Endothelial cell of umbilical vein (primary cell): Measurements from ENCODE around the gene CAMTA1. TPM values are rescaled to one million over a fixed set of nuclear protein-coding genes. Genes with fewer than 3 reads are reported as not detected.

ENCODE experiments used
- BruUV-seq: library from RNA; stranded (reverse); fragments of 400-500 nt; replicated peaks from 2 replicates; lab custom pipeline; 2021; lab: Mats Ljungman, UMichigan
- CTCF ChIA-PET: fragments of 300-600, 350-600 bp; sonication (Branson Sonifier 250); formaldehyde crosslinking; loops from one replicate; lab custom pipeline; 2021; ENCODE audit warnings: antibody characterized with exemption, inconsistent platforms; lab: Charles Lee
- POLR2A ChIA-PET: fragments of 300-600, 350-600 bp; sonication (Branson Sonifier 250); formaldehyde crosslinking; loops from one replicate; lab custom pipeline; 2021; ENCODE audit warnings: antibody characterized with exemption, inconsistent platforms; lab: Charles Lee
- DNase-seq: peaks from one replicate; pipeline ENCODE4 v3.0.0-alpha.2; 2011; ENCODE audit warnings: low read depth, low spot score
- FAIRE-seq: peaks from 2 replicates; lab custom pipeline; 2011; peaks lifted over from hg19 to GRCh38; lab: Jason Lieb, UNC
- H2AFZ ChIP-seq: 2 replicates; pipeline ENCODE4 v1.6.0; 2012; ENCODE audit warnings: low read depth, low read length, control low read depth, inconsistent platforms
- H3K27ac ChIP-seq: 2 replicates; pipeline ENCODE4 v1.5.1; 2011; ENCODE audit warnings: low read depth, mild to moderate bottlenecking, control low read depth, low read length, moderate library complexity; ENCODE audit not compliant: insufficient read depth
- H3K27me3 ChIP-seq, 2 experiments: 2 replicates each; pipeline versions ENCODE4 v1.6.0 to v1.6.1; 2011; ENCODE audit warnings: low read length in 2 of 2, mixed read lengths in 1 of 2; ENCODE audit not compliant: control insufficient read depth in 2 of 2, insufficient read depth in 2 of 2
- H3K36me3 ChIP-seq, 2 experiments: 2 replicates in 1 of 2; 3 replicates in 1 of 2; pipeline ENCODE4 v1.5.1; 2011; ENCODE audit warnings: low read length in 2 of 2, mild to moderate bottlenecking in 1 of 2, moderate library complexity in 1 of 2; ENCODE audit not compliant: control insufficient read depth in 2 of 2, insufficient read depth in 2 of 2; ENCODE audit errors: extremely low read depth in 1 of 2
- H3K4me1 ChIP-seq: 3 replicates; pipeline ENCODE4 v1.5.1; 2011; ENCODE audit warnings: mild to moderate bottlenecking, low read length; ENCODE audit not compliant: control insufficient read depth, insufficient read depth; ENCODE audit errors: extremely low read depth
- H3K4me2 ChIP-seq: 2 replicates; pipeline ENCODE4 v1.6.1; 2011; ENCODE audit warnings: low read length, control low read depth, mixed read lengths; ENCODE audit not compliant: insufficient read depth
- H3K4me3 ChIP-seq, 3 experiments: fragments of 200-600 bp in 1 of 3; sonication (generic), shearing (Covaris generic) in 1 of 3; replicated peaks in 1 of 3; 2 replicates each; pipeline ENCODE4 v1.5.1; 2011 to 2016; ENCODE audit warnings: control low read depth in 3 of 3, low read length in 3 of 3, mild to moderate bottlenecking in 2 of 3, inconsistent platforms in 1 of 3, low read depth in 1 of 3, moderate library complexity in 1 of 3; ENCODE audit not compliant: insufficient read depth in 1 of 3
- H3K79me2 ChIP-seq: 2 replicates; pipeline ENCODE4 v1.6.0; 2012; ENCODE audit warnings: low read length, inconsistent platforms; ENCODE audit not compliant: control insufficient read depth, insufficient read depth
- H3K9ac ChIP-seq: replicated peaks from 2 replicates; pipeline ENCODE3; 2011; ENCODE audit warnings: low read length, control low read depth; ENCODE audit not compliant: insufficient read depth; ENCODE audit errors: extremely low read depth
- H3K9me1 ChIP-seq: replicated peaks from 3 replicates; pipeline ENCODE4 v1.6.0; 2011; ENCODE audit warnings: mild to moderate bottlenecking, low read length; ENCODE audit not compliant: control insufficient read depth, insufficient read depth; ENCODE audit errors: extremely low read depth
- H3K9me3 ChIP-seq: replicated peaks from 2 replicates; pipeline ENCODE4 v1.5.1; 2012; ENCODE audit warnings: low read length, inconsistent platforms; ENCODE audit not compliant: control insufficient read depth, insufficient read depth
- H4K20me1 ChIP-seq: replicated peaks from 2 replicates; pipeline ENCODE3; 2011; ENCODE audit warnings: mild to moderate bottlenecking, low read length; ENCODE audit not compliant: control insufficient read depth, insufficient read depth; ENCODE audit errors: extremely low read depth
- EZH2 ChIP-seq: IDR thresholded peaks from 2 replicates; pipeline ENCODE4 v1.6.1; 2012; ENCODE audit warnings: borderline replicate concordance, low read depth, mild to moderate bottlenecking, moderate library complexity, low read length, inconsistent platforms; ENCODE audit not compliant: severe bottlenecking
- FOS ChIP-seq: IDR thresholded peaks from 2 replicates; pipeline ENCODE4 v1.6.1; 2011; ENCODE audit warnings: mild to moderate bottlenecking, low read length, moderate library complexity, borderline replicate concordance; ENCODE audit not compliant: insufficient read depth
- GATA2 ChIP-seq: IDR thresholded peaks from 2 replicates; pipeline ENCODE4 v1.7.0; 2011; ENCODE audit warnings: low read depth, mild to moderate bottlenecking, moderate library complexity, mixed read lengths, low read length; ENCODE audit not compliant: insufficient read length, insufficient read depth
- JUN ChIP-seq: IDR thresholded peaks from 2 replicates; pipeline ENCODE4 v1.6.1; 2011; ENCODE audit warnings: borderline replicate concordance, low read depth; ENCODE audit not compliant: insufficient read length, insufficient read depth
- MYC ChIP-seq: IDR thresholded peaks from one replicate; pipeline ENCODE4 v1.6.1; 2011; ENCODE audit warnings: mild to moderate bottlenecking, low read depth, low read length
- POLR2A ChIP-seq: IDR thresholded peaks from 2 replicates; pipeline ENCODE4 v1.6.1; 2012; ENCODE audit warnings: low read depth, mild to moderate bottlenecking, control low read depth, low read length
- POLR2AphosphoS5 ChIP-seq: IDR thresholded peaks from 2 replicates; pipeline ENCODE4 v1.6.1; 2012; ENCODE audit warnings: low read depth, mild to moderate bottlenecking, control low read depth, low read length, moderate library complexity; ENCODE audit not compliant: insufficient read depth
- dilution Hi-C: fragments of 300-500 bp; cut with MboI; formaldehyde crosslinking; loops from one replicate; pipeline ENCODE4 v1.15.0; 2019; ENCODE audit warnings: low sequenced_read_pairs; ENCODE audit not compliant: extremely low pct_ligation_motif_present
- intact Hi-C: fragments of 100-400 bp; cut with micrococcal nuclease; formaldehyde crosslinking; loops from one replicate; pipeline ENCODE4 v1.10.0; 2022
- polyA plus RNA-seq, 4 experiments: library from polyadenylated mRNA; depleted of rRNA in 3 of 4; stranded (reverse) in 3 of 4; unstranded in 1 of 4; fragments of >200 nt; gene quantifications; 2 replicates each; pipeline versions ENCODE4 v1.2.1 to v1.2.3, GENCODE V29; 2011 to 2012; ENCODE audit warnings: missing spikeins in 1 of 4
- total RNA-seq: library from RNA; stranded (reverse); gene quantifications from 2 replicates; pipeline ENCODE4 v1.2.3, GENCODE V29; 2021
- TF ChIP-seq, protein P1 (sequence below): IDR thresholded peaks from 2 replicates; pipeline ENCODE4 v1.6.1; 2011; ENCODE audit not compliant: insufficient read depth, insufficient read length
- TF ChIP-seq, protein P2 (sequence below), 2 donors: IDR thresholded peaks; 1 replicate in 1 of 2; 2 replicates in 1 of 2; pipeline ENCODE4 v1.5.1; 2011; ENCODE audit warnings: low read length in 2 of 2, mild to moderate bottlenecking in 2 of 2, moderate library complexity in 2 of 2, control low read depth in 1 of 2, inconsistent platforms in 1 of 2, low read depth in 1 of 2; ENCODE audit not compliant: insufficient read depth in 1 of 2; ENCODE audit errors: extremely low read depth in 1 of 2

The CAMTA1 gene
- total and polyA plus RNA-seq, 2 donors (not counting 3 experiments of a cell fraction or from before 2014, with no cell fraction given) = 50.8 to 92.7 TPM

DNA sequence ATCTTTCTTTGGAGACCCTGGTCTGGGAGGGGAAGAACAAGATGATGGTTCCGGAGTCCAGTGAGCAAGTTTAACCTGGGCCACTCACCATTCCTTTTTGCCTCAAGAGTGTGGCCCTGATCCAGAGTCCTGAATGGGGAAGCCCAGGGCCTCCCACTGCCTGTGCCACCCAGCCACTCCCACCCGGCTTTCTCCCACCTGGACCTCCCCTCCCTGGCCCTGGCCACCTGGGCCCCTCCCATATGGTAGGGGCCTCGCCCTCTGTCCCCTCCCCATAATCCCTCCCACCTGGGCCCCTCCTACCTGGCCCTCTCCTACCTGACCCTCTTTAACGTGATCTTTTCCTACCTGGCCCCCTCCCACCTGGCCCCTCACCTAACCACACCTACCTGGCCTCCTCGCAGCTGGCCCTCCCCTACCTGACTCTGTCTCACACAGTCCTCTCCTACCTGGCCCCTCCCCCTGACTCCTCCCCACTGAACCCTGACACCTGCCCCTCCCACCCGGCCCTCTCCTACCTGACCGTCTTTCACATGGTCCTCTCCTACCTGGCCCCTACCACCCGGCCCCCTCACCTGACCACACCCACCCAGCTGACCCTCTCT, 765.1 kb downstream of the CAMTA1 start:
- ChIA-PET CTCF (interaction anchor here (0.6 to 1.8 kb wide), 3 partner anchors 10 to 91 kb away, joined by 3 to 5 read pairs (median 4); no protein-coding TSS in a partner anchor), POLR2A (no interaction called here)
- intact Hi-C loops (loop anchor here (5.0 kb wide), 2 partner anchors 97 to 148 kb away; no protein-coding TSS in a partner anchor), dilution Hi-C loops (no loop called here)
- Histone ChIP-seq H3K9me1 (no peaks in the 10 kb centered on the region), H3K9me3 (no peaks in the 10 kb centered on the region), H3K36me3 (no peaks in the 10 kb centered on the region), H3K27ac (peak overlapping the region; percentile 94), H3K4me2 (no peak overlapping the region), H3K79me2 (no peaks in the 10 kb centered on the region), H3K27me3 (no peaks in the 10 kb centered on the region), H4K20me1 (no peaks in the 10 kb centered on the region), H3K4me1 (peaks cover 28% of the 10 kb centered on the region), H2AFZ (peak overlapping the region; percentile 25), H3K4me3 (no peak overlapping the region), H3K9ac (no peak overlapping the region)
- TF ChIP-seq POLR2A = no peak
- TF ChIP-seq EZH2 = no peak
- TF ChIP-seq, protein P1, sequence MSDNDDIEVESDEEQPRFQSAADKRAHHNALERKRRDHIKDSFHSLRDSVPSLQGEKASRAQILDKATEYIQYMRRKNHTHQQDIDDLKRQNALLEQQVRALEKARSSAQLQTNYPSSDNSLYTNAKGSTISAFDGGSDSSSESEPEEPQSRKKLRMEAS = no peak
- no peak for TF ChIP-seq MYC
- TF ChIP-seq, protein P2, sequence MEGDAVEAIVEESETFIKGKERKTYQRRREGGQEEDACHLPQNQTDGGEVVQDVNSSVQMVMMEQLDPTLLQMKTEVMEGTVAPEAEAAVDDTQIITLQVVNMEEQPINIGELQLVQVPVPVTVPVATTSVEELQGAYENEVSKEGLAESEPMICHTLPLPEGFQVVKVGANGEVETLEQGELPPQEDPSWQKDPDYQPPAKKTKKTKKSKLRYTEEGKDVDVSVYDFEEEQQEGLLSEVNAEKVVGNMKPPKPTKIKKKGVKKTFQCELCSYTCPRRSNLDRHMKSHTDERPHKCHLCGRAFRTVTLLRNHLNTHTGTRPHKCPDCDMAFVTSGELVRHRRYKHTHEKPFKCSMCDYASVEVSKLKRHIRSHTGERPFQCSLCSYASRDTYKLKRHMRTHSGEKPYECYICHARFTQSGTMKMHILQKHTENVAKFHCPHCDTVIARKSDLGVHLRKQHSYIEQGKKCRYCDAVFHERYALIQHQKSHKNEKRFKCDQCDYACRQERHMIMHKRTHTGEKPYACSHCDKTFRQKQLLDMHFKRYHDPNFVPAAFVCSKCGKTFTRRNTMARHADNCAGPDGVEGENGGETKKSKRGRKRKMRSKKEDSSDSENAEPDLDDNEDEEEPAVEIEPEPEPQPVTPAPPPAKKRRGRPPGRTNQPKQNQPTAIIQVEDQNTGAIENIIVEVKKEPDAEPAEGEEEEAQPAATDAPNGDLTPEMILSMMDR (IDR thresholded peaks at IDR 0.05; ENCODE audit: extremely low read depth in 1 of 2, insufficient read depth in 1 of 2, low read depth in 1 of 2, low read length in 2 of 2) = no peak
- TF ChIP-seq POLR2AphosphoS5 = no peak
- no peak for TF ChIP-seq GATA2
- no peak for TF ChIP-seq FOS
- no peak for TF ChIP-seq JUN
- FAIRE-seq (no peak), DNase-seq (no peak)
- no TSS peak for BruUV-seq
